ENCODE data around the gene CYREN.

- no peak for TF ChIP-seq POLR2A (IDR thresholded peaks at IDR 0.05)
- TF ChIP-seq CTCF (IDR thresholded peaks at IDR 0.05) = no peak
- no peak for TF ChIP-seq EP300 (IDR thresholded peaks at IDR 0.05)
These were observed 26.4 kb downstream of the CYREN start for GRCh38 chr7:135143885-135144668.
